Kidney tubule cell (primary cell): ENCODE data around the gene CEP350.
"Not testable (repeated sequence)": the region's sequence is repeated elsewhere in the genome, so short reads cannot be mapped to it uniquely, and the experiment has no call there.

Source experiments
- DNase-seq: peaks from one replicate; pipeline ENCODE4 v3.0.0-alpha.2; 2018; ENCODE audit warnings: low spot score

The CEP350 gene

DNA sequence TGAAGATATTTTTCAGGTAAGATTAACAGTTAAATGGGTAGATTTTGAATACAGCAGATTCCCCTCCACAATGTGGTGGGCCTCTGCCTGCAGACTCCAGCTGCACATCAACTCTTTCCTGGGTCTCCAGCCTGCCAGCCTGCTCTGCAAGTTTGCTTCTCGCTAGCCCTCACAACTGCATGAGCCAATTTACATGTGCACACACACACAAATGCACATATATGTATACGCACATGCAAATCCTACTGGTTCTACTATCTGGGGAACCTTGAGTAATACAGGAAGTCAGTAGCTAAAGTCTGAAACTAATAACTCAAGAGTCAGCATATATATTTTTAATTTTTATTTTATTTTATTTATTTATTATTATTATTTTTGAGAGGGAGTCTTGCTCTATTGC lies 165.2 kb downstream of the CEP350 start:
- DNase-seq, result no peak

DNA sequence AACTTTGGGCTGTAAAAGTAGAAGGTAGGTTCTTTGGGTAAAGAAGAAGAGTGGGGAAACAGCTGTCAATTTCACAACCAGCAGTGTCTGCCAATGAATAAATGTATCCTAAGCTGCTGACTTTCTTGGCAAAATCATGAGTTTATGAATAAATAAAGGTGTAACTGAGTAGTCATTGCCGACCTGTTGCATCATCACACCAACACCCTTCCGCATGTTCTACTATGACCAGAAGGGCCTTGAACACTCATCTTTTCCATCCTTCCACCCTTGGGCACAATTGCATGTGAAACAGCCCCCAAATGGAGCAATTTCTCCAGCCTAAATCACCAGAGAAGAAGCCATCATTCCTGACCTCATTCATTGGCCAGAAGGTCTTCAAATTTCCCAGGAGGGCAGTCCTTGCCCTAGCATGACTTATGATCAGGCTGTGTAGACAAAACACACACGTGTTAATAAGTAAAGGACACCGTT lies 168.9 kb downstream of the CEP350 start:
- DNase-seq, result no peak

DNA sequence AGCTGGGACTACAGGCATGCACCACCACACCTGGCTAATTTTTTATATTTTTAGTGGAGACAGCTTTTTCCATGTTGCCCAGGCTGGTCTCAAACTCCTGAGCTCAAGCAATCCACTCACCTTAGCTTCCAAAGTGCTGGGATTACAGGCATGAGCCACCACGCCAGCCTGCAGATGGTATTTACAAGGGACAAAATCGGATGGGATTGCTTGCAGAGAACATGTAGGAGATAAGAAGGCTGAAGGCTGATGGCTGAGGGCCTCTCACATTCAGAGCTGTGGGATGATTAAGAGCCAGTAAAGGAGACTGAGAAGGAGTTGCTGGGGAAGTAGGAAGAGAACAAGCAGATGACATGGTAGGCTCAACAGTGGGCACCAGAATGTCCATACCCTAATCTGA lies 176.0 kb downstream of the CEP350 start:
- no peak for DNase-seq

DNA sequence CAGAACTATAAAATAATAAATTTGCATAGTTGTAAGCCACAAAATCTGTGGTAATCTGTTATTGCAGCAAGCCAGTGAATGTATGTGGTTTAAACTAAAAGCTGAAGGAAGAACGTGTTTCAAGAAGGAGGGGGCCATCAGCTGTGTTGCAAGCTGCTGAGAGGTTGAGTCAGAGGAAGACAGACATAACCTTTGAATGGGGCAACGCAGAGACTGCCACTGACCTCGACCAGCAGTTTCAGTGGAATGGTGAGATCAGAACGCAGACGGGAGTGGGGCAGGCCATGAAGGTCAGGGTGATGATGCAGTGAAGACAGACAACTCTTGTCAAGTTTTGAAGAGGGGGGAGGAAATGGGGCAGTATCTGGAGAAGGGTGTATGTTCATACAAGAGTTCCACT lies 176.9 kb downstream of the CEP350 start:
- DNase-seq, result peak; percentile 28

DNA sequence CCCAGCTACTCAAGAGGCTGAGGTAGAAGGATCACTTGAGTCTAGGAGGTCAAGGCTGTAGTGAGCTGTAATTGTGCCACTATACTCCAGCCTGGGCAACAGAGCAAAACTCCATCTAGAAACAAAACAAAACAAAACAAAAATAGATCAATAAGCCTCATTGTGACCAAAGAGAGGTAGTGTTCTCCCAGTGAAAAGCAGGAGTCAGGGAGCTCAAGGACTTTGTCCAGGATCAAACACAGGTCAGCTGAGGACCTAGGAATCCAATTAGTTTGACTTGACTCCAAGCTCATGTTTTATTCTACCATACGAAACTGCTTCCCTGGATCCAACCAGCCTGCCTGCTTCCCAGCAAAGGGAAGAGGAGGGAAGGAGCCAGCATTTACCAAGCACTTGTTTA lies 178.6 kb downstream of the CEP350 start:
- no peak for DNase-seq

DNA sequence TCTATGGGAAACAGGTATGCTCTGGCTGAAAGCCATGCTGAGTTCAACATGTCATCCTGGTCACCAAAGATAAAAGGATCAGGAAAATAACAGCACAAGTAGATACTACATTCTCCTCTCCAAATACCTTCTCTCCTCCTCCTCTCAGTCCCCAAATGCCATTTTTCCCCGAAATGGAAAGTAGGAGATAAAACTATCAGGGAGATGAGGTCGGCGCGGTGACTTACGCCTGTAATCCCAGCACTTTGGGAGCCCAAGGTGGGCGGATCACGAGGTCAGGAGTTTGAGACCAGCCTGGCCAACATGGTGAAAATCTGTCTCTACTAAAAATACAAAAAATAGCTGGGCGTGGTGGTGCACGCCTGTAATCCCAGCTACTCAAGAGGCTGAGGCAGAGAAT lies 179.1 kb downstream of the CEP350 start:
- not testable (repeated sequence) for DNase-seq

DNA sequence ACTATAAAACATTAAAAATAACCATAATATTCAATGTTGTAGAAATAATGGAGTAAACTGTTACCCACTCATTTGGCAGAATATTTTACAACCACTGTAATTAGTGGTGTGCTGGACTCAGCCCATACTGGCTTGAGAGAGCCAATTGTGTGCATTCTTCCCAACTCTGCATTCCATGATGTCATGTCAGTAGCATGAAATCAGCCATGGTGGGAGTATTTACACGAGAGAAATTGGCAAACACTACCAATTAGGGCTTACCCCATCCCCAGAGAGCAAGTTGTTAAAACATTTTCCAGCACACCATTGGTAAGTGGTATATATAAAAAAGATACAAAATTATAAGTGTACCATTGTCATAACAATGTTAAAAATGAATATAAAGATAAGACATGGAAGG lies 180.9 kb downstream of the CEP350 start:
- DNase-seq, result no peak

DNA sequence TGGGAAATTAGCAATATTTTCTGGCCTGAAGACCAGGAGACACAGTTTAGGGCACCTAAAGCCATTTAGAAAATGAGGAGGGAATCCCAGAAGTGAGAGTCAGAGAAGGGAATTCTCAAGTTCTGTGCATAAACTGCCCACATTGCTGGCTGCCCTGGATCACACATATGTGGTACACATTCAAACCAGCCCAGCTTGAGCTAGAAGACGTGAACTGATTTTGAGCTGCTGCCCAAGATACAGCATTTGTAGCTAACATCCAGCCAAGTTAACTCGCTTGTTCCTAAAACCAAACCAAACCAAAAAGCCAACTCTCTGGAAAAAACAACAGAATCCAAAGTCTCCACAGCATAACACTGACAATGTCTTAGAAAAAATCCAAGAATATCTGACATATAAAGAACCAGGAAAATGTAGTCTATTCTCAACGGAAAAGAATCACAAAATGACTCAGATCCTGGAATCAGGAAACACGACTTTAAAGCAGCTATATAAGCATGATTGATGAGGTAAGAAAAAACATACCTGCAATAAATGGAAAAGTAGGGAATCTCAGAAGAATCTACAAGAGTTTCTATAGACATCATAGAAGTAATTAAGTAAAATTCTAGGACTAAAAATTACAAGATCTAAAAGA lies 181.8 kb downstream of the CEP350 start:
- DNase-seq, result peak; percentile 39

DNA sequence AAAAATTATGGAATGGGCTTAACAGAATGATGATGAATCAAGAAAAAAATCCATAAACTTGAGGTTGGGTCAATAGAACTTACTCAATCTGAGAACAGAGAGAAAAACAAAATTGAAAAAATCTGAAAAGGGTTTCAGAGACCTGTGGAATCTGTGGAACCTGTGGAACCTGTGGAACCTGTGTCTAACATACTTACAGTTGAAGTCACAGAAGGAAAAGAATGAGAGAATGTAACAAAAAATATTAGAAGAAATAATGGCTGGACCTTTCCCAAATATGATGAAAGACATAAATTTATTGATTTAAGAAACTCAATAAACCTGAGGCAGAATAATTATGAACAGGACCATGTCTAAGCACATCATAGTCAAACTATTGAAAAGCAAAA lies 182.4 kb downstream of the CEP350 start:
- DNase-seq, result no peak

DNA sequence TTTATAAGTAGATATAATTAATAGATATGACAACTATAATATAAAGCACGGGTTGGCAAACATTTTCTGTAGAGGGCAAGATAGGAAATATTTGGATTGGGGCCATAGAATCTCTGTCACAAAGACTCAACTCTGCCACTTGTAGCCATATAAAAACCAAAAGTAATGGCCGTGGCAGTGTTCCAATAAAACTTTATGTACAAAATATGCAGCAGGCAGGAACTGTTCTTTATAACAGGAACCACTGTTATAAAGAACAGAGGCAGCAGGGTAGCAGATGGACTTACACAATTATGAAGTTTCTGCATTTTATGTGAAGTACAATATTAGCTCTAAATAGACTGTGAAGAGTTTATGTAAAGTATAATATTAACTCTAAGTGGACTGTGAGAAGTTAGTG lies 183.2 kb downstream of the CEP350 start:
- DNase-seq, result no peak

DNA sequence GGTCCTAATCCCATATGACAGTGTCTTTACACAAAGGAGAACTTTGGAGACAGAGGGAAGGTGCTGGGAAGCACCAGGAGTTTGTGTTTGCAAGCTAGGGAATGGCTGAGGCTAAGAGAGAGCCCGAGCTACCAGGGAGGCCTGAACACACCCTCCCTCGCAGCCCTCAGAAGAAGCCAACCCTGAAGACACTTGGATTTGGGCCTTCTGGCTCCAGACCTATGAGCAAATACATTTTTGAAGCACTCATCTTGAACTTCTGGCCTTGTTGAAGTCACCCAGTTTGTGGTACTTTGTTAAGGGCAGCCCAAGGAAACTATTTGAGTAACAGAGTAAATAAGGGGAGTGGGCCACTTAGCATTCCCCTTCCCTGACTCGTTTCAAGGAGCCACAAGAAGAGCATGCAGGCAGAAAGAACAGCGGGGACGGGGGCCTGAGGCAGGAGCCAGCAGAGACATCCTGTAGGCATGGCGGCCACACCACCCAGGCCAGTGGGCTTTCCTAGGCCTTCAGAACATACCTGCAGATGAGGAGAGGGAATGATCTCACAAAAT lies 186.8 kb downstream of the CEP350 start:
- DNase-seq, result no peak

DNA sequence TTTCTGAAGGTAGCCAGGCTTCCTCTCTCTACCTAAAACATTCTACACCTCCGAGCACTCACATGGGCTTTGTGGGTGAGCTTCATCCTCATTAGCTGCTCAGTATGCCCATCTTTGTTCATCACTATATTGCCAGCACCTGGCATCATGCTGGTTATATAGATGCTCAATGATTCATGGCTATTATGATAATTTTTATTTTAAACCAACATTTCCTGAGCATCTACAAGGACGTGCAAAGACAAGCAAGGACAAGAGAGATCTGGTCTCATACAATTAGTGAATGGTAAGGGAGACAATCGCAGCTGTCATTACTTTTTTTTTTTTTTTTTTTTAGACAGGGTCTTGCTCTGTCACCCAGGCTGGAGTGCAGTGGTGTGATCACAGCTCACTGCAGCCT lies 188.7 kb downstream of the CEP350 start:
- DNase-seq, result no peak

DNA sequence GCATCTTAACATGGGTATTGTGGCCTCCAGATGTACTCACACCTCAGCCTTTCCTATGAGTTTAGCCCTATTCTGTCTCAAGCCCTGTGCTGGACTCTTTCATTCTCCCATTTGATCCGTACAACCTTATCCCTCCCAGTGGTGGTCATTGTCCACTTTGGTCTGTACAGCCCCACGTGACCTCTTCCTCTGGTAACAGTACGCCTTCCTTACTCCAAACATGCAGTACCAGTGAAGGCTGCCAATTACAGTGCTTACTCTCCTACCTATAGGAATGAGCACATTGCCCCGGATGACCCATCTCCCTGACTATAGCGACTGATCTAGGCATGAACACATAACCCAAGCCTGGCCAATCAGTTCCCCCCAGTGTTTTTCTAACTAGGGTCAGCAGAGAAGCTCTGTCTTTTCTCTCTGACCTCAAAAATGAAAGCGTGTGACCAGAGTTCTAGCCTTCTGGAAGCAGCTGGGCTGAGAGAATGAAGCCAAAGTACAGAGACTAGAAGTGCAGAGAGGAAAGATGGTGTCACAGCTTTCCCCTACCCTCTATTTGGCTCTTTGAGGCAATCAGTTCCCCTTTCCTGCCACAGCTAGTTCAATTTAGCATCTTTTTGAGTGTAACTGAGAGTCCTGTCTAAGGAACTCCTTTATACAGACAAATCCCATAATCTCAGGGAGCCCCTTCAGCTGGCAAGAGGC lies 190.2 kb downstream of the CEP350 start:
- no peak for DNase-seq

DNA sequence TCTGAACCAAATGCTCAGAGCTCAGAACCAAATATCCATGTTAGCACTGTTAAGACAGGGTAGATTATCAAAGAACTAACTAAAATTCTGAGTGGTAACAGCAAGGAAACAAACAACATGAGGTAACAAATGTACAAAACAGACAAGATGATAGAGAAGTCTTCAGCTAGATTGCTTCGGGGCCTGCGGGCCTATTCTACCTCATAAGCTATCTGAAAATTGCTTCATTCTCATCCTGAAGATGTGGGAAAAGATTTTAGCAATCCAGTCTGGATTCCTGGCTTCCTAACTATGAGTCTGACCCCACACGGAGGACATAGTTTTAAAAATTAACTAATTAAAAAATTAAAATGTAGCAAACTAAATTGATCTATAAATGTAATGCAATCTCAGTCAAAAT lies 190.8 kb downstream of the CEP350 start:
- no peak for DNase-seq

DNA sequence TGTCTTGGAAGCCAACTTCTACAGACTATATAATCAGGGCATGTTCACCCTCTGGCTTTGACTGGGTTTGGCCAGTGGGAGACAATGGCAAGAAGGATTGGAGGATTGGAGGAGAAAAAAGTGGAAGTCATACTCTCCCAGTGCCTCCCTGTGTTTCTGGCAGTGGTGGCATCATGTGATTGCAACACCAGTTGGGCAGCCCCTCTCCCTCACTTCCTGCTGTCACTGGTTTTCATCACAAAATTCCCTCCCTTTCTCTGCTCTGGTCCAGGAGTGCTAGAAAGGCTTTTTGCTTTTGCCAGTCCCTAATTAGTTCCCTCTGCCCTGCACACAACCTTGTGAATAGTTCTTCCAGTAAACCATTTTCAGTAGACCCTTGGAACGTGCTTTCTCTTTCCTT lies 196.4 kb downstream of the CEP350 start:
- peak; percentile 24 for DNase-seq

DNA sequence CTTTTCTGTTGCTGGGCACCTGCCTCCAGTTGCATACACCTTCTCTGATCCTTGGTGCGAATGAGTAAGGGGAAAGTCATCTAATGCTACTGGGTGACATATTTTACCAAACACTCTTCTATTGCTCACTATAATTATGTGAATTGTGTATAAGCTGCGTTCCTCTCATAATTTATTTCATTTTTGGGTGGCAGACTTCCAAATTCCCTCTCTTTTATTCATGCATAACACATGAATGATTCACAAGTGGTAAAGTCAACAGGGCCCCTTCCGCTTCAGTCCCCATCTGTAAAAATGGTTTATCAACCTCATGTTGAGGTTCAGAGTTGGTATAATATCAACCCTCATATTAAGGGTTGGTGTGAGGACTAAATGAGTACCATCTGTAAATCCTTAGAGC lies 196.9 kb downstream of the CEP350 start:
- DNase-seq, result peak; percentile 84

DNA sequence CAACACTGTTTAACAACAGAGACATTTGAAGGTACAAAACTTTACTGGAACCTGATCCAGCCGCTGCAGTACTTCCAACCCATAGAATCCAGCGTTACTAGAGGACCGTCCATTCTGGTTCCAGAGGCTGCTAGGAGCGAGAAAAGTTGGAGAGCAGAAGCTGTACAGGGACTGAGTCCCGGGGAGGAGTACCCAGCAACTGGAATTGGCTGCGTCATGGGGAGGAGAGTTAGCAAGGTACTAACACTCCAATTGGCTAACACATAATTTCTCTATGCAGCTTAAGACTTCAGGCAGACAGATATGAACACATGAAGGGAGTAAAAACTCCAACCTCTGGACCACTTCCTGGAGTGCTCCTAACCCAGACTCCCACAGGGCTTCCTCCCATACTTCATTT lies 198.0 kb downstream of the CEP350 start:
- DNase-seq, result no peak

DNA sequence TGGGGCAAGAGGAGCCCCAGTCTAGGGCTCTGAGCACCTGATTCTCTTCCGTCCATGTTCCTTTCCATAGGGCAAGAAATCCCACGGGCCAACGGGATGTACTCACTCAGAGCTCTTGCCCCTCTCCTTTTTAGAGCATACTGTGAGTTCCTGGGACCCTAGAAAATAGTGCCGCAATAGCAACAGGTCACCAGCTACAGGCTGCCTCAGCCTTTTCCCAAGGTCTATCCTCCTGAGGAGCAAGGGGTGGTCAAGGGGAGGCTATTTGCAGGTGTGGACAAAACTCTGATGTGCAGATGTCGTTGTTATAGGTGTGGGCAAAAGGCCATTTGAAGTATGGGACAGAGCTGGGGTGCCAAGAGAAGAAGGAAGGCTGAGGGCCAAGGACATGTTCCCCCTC lies 198.4 kb downstream of the CEP350 start:
- no peak for DNase-seq

DNA sequence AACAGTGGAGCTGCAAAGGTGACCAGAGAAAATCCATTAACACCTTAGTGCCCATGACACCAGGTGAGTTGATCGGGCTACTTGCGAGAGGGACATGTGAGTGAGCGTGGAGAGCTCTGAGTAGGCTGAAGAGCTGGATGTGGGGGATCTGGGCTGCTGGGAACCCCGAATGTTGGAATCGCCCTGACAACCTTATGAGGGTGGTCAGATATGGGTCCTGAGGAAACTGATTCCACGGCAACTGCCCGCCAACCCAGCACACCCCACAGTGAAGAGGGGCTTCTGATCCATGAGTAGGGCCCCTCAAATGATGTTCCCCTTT lies 199.4 kb downstream of the CEP350 start:
- no peak for DNase-seq

DNA sequence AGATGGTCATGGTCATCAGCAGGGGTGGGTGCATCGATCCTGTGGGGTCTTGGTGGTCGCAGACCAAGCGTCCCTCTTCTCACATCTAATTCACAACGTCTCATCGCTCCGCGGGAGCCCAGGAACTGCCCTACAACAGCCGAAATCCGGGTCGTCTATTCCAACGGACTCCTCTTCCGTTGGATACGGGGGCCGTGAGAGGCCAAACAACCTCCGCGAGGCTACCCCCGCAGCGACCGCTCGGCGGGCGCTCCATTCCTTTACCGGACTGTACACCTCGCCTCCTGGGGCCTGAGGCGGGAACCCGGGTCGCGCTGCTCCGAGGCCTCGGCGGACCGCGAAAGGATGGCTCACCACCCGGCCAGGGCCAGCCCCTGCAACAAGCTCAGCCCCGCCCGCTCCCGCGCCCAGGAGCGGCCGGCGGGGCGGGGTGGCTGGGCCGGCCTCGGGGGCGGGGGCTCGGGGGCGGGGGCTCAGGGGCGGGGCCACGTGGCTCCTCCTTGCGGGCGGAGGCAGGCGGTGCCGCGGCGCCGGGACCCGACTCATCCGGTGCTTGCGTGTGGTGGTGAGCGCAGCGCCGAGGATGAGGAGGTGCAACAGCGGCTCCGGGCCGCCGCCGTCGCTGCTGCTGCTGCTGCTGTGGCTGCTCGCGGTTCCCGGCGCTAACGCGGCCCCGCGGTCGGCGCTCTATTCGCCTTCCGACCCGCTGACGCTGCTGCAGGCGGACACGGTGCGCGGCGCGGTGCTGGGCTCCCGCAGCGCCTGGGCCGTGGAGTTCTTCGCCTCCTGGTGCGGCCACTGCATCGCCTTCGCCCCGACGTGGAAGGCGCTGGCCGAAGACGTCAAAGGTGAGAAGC lies 199.9 kb downstream of the CEP350 start, which contains the start of gene QSOX1:
Gene QSOX1 (plus strand): TSS at position 545 of the 857 bp plus-strand sequence. CDS start 39 bp downstream, at position 584.
- peak; percentile 92 for DNase-seq

DNA sequence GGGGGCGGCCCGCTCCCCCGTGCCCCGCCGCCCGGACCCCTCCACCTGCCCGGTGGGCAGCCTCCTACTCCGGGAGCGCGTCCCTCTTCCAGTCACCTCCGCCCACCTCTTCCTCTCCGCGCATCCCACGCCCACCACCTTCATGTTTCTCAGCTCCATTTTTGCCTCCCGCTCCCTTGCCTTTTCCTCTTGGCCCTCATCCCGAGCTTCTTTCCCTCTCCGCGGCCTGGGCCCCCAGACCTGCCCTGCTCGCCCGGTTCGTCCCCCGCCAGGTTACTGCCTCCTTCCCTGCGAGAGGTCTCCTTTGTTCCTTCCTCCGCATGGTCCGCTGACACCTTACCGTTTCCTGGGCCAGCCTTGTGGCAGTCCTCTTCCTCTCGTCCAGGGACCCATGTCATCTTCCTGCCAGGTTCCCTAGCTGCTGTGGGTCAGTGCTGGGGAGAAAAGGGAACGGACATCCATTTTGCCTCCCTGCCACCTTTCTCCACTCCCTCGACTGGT lies 200.6 kb downstream of the CEP350 start:
- DNase-seq, result peak; percentile 48

DNA sequence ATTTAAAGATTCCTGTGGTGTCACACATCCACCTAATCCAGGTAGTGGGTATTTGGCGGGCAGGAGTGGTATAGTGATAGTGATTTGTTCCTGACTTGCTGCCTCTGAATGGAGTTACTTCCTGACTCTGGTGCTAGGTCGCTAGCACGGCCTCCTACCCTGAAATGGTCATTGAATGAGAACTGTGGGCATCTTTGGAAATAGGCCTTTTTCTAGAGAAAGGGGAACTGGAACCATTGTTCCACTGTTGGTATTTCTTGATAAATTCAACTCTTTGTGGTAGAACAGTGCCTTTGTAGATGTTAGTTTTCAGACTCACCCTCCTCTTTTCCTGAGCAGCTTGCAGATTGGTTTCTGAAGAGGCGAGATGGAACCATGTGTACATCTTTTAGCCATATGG lies 201.6 kb downstream of the CEP350 start:
- peak; percentile 3 for DNase-seq
